Measurements from ENCODE around the gene C14orf132. TPM values are rescaled to one million over a fixed set of nuclear protein-coding genes. Genes with fewer than 3 reads are reported as not detected.

Gene C14orf132
- total and polyA plus RNA-seq, 8 donors: 4.6 to 22.8 (median 11.6) TPM

DNA sequence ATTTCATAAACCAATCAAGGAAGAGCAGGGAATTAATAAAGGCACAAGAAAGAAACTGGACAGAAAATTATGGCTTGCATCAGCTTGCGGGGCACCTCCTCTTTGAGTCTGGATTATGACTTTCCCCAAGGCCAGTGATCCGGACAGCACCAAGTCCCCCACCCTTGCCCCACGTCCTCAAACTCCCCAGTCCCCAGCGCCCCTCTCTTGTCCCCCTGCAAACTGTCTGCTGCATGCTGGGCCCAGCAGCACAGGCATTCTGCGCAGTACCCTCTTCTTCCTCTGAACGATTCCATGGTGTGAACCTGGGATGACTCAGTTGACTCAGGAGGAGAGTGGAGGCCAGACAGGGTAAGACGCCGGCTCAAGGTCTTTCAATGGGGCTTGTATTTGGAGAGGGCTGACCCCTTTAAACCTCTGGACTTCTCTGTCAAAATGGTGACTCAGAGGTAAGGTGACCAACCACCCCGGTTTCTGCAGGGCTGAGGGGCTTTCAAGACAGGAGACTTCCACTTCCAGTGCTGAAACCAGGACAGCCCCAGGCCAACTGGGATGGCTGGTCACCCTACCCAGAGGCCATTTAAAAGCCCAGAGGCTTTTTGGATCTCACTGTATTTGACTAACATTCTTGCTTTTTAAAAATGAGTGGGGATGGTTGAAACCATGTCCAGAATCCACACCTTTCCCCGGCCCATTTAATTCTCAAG lies 13.5 kb downstream of the C14orf132 start:
- WGBS, 5 donors: 77 to 84% (median 81%) methylated on average over 10 of the region's 10 CpGs
- H3K27me3 ChIP-seq: peaks cover 0 to 11% (median 0%) of the 10 kb centered on the region in 3 donors
- no peak for TF ChIP-seq POLR2AphosphoS5 (IDR thresholded peaks at IDR 0.05)
- TF ChIP-seq, protein P1, sequence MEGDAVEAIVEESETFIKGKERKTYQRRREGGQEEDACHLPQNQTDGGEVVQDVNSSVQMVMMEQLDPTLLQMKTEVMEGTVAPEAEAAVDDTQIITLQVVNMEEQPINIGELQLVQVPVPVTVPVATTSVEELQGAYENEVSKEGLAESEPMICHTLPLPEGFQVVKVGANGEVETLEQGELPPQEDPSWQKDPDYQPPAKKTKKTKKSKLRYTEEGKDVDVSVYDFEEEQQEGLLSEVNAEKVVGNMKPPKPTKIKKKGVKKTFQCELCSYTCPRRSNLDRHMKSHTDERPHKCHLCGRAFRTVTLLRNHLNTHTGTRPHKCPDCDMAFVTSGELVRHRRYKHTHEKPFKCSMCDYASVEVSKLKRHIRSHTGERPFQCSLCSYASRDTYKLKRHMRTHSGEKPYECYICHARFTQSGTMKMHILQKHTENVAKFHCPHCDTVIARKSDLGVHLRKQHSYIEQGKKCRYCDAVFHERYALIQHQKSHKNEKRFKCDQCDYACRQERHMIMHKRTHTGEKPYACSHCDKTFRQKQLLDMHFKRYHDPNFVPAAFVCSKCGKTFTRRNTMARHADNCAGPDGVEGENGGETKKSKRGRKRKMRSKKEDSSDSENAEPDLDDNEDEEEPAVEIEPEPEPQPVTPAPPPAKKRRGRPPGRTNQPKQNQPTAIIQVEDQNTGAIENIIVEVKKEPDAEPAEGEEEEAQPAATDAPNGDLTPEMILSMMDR (IDR thresholded peaks at IDR 0.05): no peak
- TF ChIP-seq EP300 (IDR thresholded peaks at IDR 0.05): no peak
- TF ChIP-seq POLR2A (IDR thresholded peaks at IDR 0.05): no peak
- peaks cover 7 to 33% (median 14%) of the 10 kb centered on the region in 4 donors for H3K4me1 ChIP-seq
- no peak for DNase-seq
- no peaks in the 10 kb centered on the region for H3K9me3 ChIP-seq
- intact Hi-C loops (cut with DNase I; ENCODE audit: low total_unique reads): no loop called here
- no peaks in the 10 kb centered on the region for H3K36me3 ChIP-seq
- H3K4me3 ChIP-seq: no peak overlapping the region
- H3K27ac ChIP-seq: peak overlapping the region in 3 of 5 donors; percentile 74 to 88 (median 82)

DNA sequence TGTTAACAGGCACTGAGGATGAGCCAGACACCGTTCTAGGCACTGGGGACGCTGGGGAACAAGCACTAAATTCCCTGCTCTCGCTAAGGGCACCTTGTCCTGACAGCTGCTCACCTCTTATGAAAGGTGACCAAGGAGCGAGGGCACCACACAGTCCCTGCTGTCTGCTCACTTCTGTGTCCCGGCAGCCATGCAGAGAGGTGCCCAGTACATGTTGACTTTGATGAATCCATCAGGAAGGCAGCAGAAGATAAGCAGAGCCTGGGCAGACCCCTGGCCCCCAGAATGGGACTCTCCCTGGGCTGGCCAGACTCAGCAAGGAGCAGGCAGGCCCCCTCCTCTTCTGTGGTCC lies 14.1 kb downstream of the C14orf132 start:
- WGBS, 5 donors: 66 to 74% (median 73%) methylated on average over 5 of the region's 5 CpGs
- no peaks in the 10 kb centered on the region for H3K9me3 ChIP-seq
- H3K36me3 ChIP-seq: no peaks in the 10 kb centered on the region
- H3K4me3 ChIP-seq: no peak overlapping the region
- peak overlapping the region in 4 of 5 donors; percentile 71 to 88 (median 78) for H3K27ac ChIP-seq
- peaks cover 0 to 11% (median 0%) of the 10 kb centered on the region in 3 donors for H3K27me3 ChIP-seq
- intact Hi-C loops (cut with DNase I; ENCODE audit: low total_unique reads): no loop called here
- H3K4me1 ChIP-seq: peaks cover 7 to 33% (median 14%) of the 10 kb centered on the region in 4 donors
- TF ChIP-seq POLR2A (IDR thresholded peaks at IDR 0.05): no peak
- TF ChIP-seq, protein P1 (IDR thresholded peaks at IDR 0.05): no peak
- TF ChIP-seq EP300 (IDR thresholded peaks at IDR 0.05): no peak
- no peak for TF ChIP-seq POLR2AphosphoS5 (IDR thresholded peaks at IDR 0.05)
- no peak for DNase-seq

DNA sequence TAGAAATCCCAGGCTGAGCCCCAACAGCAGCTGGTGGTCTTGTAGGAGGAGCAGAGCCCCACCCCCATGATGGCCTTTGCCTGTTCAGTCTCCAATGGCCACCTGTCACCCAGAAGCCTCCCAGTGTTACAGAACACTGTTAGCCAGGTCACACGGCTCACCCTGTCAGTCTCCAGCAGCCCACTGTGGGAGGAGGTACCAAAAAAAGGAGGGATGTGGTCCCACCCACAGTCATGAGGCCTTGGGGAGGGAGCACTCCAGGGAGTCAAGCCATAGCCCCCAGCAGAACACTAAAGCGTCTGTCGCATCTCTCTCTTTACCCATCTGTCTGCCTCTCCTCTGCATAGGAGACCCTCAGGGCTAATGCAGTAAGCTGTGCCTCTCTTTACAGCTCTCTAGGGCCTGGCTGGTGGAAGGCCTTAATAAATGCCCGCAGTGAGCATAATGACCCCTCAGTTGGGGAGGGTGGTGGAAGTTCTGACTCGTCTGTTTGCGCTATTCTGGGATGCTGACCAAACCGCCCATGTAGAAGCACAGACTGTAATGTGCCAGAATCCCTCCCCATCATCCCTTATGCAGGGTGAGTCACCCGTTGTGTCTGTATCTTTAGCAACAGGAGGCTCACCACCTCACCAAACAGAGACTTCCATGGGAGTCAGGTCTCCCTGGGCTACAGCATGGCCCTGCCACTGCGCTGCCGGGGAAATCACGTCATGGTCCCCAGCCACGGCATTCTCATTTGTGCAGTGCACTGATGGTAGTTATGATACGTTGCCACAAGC lies 14.6 kb downstream of the C14orf132 start:
- 52 to 75% (median 64%) methylated on average over 12 to 13 of the region's 13 CpGs for WGBS, 5 donors
- peak overlapping the region in 4 of 5 donors; percentile 71 to 88 (median 78) for H3K27ac ChIP-seq
- intact Hi-C loops (cut with DNase I; ENCODE audit: low total_unique reads): no loop called here

DNA sequence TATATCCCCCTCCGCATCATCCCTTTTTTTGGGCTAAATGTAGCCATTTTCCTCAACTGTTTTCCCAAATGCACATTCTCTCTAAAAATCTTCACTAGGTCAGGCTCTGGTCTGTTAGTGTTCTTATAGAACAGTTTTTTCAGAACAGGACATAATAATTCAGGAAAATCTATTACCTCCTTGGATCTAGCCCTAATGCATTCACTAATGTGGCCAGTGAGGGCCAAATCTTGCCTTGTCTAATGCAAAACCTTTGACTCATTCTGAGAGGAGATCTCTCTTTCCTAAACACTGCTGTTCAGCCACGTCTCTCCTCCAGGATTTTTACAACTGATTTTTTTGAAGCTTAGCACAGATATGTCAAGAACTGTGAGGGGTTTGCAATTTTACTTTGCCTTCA lies 15.5 kb downstream of the C14orf132 start:
- Histone ChIP-seq H3K9me3 (no peaks in the 10 kb centered on the region), H3K4me1 (peaks cover 7 to 33% (median 14%) of the 10 kb centered on the region in 4 donors), H3K27me3 (peaks cover 0 to 16% (median 0%) of the 10 kb centered on the region in 3 donors), H3K4me3 (no peak overlapping the region), H3K36me3 (no peaks in the 10 kb centered on the region), H3K27ac (peak overlapping the region in 2 of 5 donors; percentile 72 to 88)
- WGBS, 5 donors: 69 to 77% (median 71%) methylated on average over 2 of the region's 2 CpGs
- intact Hi-C loops (cut with DNase I; ENCODE audit: low total_unique reads): no loop called here
- no peak for DNase-seq
- TF ChIP-seq POLR2A (IDR thresholded peaks at IDR 0.05) (no peak), POLR2AphosphoS5 (IDR thresholded peaks at IDR 0.05) (no peak), EP300 (IDR thresholded peaks at IDR 0.05) (no peak)
- TF ChIP-seq, protein P1 (IDR thresholded peaks at IDR 0.05): no peak

More for the DNA sequence above, 14.6 kb downstream of the C14orf132 start:
- Histone ChIP-seq H3K36me3 (no peaks in the 10 kb centered on the region), H3K4me1 (peaks cover 7 to 33% (median 14%) of the 10 kb centered on the region in 4 donors), H3K9me3 (no peaks in the 10 kb centered on the region), H3K27me3 (peaks cover 0 to 15% (median 0%) of the 10 kb centered on the region in 3 donors), H3K4me3 (no peak overlapping the region)
- DNase-seq: peak in 1 of 2 donors; percentile 81
- TF ChIP-seq, protein P1 (IDR thresholded peaks at IDR 0.05): no peak
- TF ChIP-seq POLR2AphosphoS5 (IDR thresholded peaks at IDR 0.05) (peak; percentile 4 to 93 (median 83)), EP300 (IDR thresholded peaks at IDR 0.05) (peak; percentile 87), POLR2A (IDR thresholded peaks at IDR 0.05) (no peak)
